ENCODE data around the gene JMY. TPM values are rescaled to one million over a fixed set of nuclear protein-coding genes. Genes with fewer than 3 reads are reported as not detected.

JMY gene
- total and polyA plus RNA-seq, 2 donors (not counting 3 experiments of a cell fraction or from before 2014, with no cell fraction given), result 1.5 to 6.5 TPM

- no peak overlapping the region for H2AFZ ChIP-seq (ENCODE audit: low read depth, low read length)
- H3K4me2 ChIP-seq (ENCODE audit: insufficient read depth, low read length), result no peak overlapping the region
- H3K27ac ChIP-seq (ENCODE audit: insufficient read depth, low read depth, low read length), result no peak overlapping the region
- TF ChIP-seq, protein P1, sequence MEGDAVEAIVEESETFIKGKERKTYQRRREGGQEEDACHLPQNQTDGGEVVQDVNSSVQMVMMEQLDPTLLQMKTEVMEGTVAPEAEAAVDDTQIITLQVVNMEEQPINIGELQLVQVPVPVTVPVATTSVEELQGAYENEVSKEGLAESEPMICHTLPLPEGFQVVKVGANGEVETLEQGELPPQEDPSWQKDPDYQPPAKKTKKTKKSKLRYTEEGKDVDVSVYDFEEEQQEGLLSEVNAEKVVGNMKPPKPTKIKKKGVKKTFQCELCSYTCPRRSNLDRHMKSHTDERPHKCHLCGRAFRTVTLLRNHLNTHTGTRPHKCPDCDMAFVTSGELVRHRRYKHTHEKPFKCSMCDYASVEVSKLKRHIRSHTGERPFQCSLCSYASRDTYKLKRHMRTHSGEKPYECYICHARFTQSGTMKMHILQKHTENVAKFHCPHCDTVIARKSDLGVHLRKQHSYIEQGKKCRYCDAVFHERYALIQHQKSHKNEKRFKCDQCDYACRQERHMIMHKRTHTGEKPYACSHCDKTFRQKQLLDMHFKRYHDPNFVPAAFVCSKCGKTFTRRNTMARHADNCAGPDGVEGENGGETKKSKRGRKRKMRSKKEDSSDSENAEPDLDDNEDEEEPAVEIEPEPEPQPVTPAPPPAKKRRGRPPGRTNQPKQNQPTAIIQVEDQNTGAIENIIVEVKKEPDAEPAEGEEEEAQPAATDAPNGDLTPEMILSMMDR (IDR thresholded peaks at IDR 0.05; ENCODE audit: extremely low read depth in 1 of 2, insufficient read depth in 1 of 2, low read depth in 1 of 2, low read length in 2 of 2), result no peak
- TF ChIP-seq FOS (IDR thresholded peaks at IDR 0.05; ENCODE audit: borderline replicate concordance, insufficient read depth, low read length) (no peak), POLR2A (IDR thresholded peaks at IDR 0.05; ENCODE audit: low read depth, low read length) (no peak), MAX (IDR thresholded peaks at IDR 0.05; ENCODE audit: insufficient read depth, insufficient read length) (no peak), POLR2AphosphoS5 (IDR thresholded peaks at IDR 0.05; ENCODE audit: insufficient read depth, low read depth, low read length) (no peak), EZH2 (IDR thresholded peaks at IDR 0.05; ENCODE audit: borderline replicate concordance, low read depth, low read length, severe bottlenecking) (no peak), MYC (IDR thresholded peaks at IDR 0.05; ENCODE audit: low read depth, low read length) (no peak), GATA2 (IDR thresholded peaks at IDR 0.05; ENCODE audit: insufficient read depth, insufficient read length, low read depth, low read length) (no peak), JUN (IDR thresholded peaks at IDR 0.05; ENCODE audit: borderline replicate concordance, insufficient read depth, insufficient read length, low read depth) (no peak)
- dilution Hi-C loops (cut with MboI; ENCODE audit: extremely low pct_ligation_motif_present, low sequenced_read_pairs) (no loop called here), intact Hi-C loops (cut with micrococcal nuclease) (no loop called here)
- BruUV-seq (replicated peaks), result no TSS peak
- no peaks in the 10 kb centered on the region for H3K79me2 ChIP-seq (ENCODE audit: control insufficient read depth, insufficient read depth, low read length)
- H3K27me3 ChIP-seq (ENCODE audit: control insufficient read depth in 2 of 2, insufficient read depth in 2 of 2, low read length in 2 of 2), result no peaks in the 10 kb centered on the region
- no peak overlapping the region for H3K9ac ChIP-seq (replicated peaks; ENCODE audit: extremely low read depth, insufficient read depth, low read length)
- no peaks in the 10 kb centered on the region for H3K4me1 ChIP-seq (ENCODE audit: control insufficient read depth, extremely low read depth, insufficient read depth, low read length)
- no peaks in the 10 kb centered on the region for H3K36me3 ChIP-seq (ENCODE audit: control insufficient read depth in 2 of 2, extremely low read depth in 1 of 2, insufficient read depth in 2 of 2, low read length in 2 of 2)
- ChIA-PET CTCF (no interaction called here), POLR2A (no interaction called here)
- DNase-seq (ENCODE audit: low read depth, low spot score) (no peak), FAIRE-seq (no peak)
- H3K4me3 ChIP-seq (replicated peaks in 1 of 3; ENCODE audit: insufficient read depth in 1 of 3, low read depth in 1 of 3, low read length in 3 of 3), result no peak overlapping the region
- no peaks in the 10 kb centered on the region for H3K9me3 ChIP-seq (replicated peaks; ENCODE audit: control insufficient read depth, insufficient read depth, low read length)
- H4K20me1 ChIP-seq (replicated peaks; ENCODE audit: control insufficient read depth, extremely low read depth, insufficient read depth, low read length), result no peaks in the 10 kb centered on the region
- H3K9me1 ChIP-seq (replicated peaks; ENCODE audit: control insufficient read depth, extremely low read depth, insufficient read depth, low read length), result no peaks in the 10 kb centered on the region
Observed at GRCh38 chr5:79287907-79288306, 52.0 kb downstream of the JMY start.
